Lower leg skin (tissue), 3 donors: ENCODE results near the gene AKAP5.

Experiments used
- CTCF ChIP-seq, 3 donors: fragments of 450-650 bp; IDR thresholded peaks; one replicate each; pipeline ENCODE4 v1.5.1; 2016; ENCODE audit warnings: antibody characterized with exemption in 3 of 3, mild to moderate bottlenecking in 3 of 3, moderate library complexity in 2 of 3
- POLR2A ChIP-seq, 2 donors: fragments of 450-650 bp; IDR thresholded peaks; one replicate each; pipeline ENCODE4 v1.6.1; 2016 to 2017; ENCODE audit warnings: antibody characterized with exemption in 2 of 2, mild to moderate bottlenecking in 1 of 2, moderate library complexity in 1 of 2

GRCh38 chr14:64438181-64438841, 27.0 kb upstream of the AKAP5 start:
- TF ChIP-seq CTCF (IDR thresholded peaks at IDR 0.05): no peak
- no peak for TF ChIP-seq POLR2A (IDR thresholded peaks at IDR 0.05)
